ENCODE measurements around the gene PEF1. TPM values are rescaled to one million over a fixed set of nuclear protein-coding genes. Genes with fewer than 3 reads are reported as not detected.

PEF1 gene
- total RNA-seq, 2 donors from 2014 or later: 42.9 to 66.8 TPM

DNA sequence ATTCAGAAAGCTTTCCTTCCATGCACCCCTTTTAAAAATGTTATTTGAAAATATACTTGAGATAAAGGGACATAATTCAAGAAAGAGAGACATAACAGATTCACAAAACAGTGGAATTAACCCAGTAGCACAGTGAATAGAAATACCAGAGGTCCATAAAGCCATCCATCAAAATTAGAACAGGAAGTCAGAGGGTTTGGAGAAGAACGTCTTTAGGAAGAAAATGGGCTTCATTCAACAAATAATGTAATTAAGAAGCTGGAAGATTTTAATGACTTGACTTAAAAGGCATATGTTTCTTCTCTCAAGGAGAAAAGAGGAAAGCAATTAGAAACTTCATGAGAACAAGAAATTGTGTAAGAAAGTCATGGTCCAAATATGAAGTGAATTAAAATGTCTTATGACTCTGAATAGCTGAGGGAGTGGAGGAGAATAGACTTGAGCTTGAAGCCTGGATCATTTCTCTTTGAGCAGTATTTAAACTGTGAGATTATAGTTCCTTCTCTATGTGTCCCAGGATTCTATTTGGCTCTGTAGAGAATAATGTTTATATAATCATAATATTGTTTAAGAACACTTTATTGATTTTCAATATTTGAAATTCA, 35.1 kb downstream of the PEF1 start:
- Histone ChIP-seq H3K27ac (no peak overlapping the region), H3K27me3 (no peaks in the 10 kb centered on the region), H3K4me1 (no peaks in the 10 kb centered on the region), H3K36me3 (no peaks in the 10 kb centered on the region), H3K4me3 (no peak overlapping the region), H3K9me3 (no peaks in the 10 kb centered on the region)
- TF ChIP-seq CTCF (IDR thresholded peaks at IDR 0.05): no peak
- DNase-seq (ENCODE audit: low spot score): no peak

DNA sequence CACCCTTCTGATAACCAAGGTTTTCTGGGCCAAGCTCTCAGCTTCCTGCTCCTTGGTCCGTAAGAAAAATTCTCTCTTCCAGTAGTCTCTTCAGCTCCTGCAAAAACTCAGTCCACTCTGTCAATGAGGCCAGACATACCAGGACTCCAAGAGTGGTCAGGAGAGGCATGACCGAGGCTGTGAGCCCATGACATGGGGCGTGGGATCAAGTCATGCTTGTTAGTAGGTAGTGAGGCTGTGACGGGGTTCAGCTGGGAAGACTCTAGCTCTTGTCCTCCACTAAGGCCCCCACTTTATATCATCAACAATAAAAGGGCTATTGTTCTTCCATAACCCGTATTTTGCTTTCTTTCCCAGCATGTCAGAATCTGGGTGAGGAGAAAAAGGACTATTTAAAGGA, 37.3 kb downstream of the PEF1 start:
- Histone ChIP-seq H3K4me1 (no peaks in the 10 kb centered on the region), H3K9me3 (no peaks in the 10 kb centered on the region), H3K27me3 (no peaks in the 10 kb centered on the region), H3K36me3 (no peaks in the 10 kb centered on the region), H3K4me3 (no peak overlapping the region), H3K27ac (no peak overlapping the region)
- DNase-seq (ENCODE audit: low spot score): no peak
- no peak for TF ChIP-seq CTCF (IDR thresholded peaks at IDR 0.05)

GRCh38 chr1:31605908-31606427, 38.7 kb downstream of the PEF1 start:
- DNase-seq (ENCODE audit: low spot score): no peak
- H3K9me3 ChIP-seq: no peaks in the 10 kb centered on the region
- no peaks in the 10 kb centered on the region for H3K36me3 ChIP-seq
- no peaks in the 10 kb centered on the region for H3K27me3 ChIP-seq
- H3K27ac ChIP-seq: no peak overlapping the region
- no peak overlapping the region for H3K4me3 ChIP-seq
- H3K4me1 ChIP-seq: no peaks in the 10 kb centered on the region
- no peak for TF ChIP-seq CTCF (IDR thresholded peaks at IDR 0.05)

GRCh38 chr1:31602081-31602480, 42.6 kb downstream of the PEF1 start:
- no peaks in the 10 kb centered on the region for H3K36me3 ChIP-seq
- no peak for DNase-seq (ENCODE audit: low spot score)
- no peak for TF ChIP-seq CTCF (IDR thresholded peaks at IDR 0.05)
- H3K27ac ChIP-seq: no peak overlapping the region
- H3K4me1 ChIP-seq: no peaks in the 10 kb centered on the region
- H3K9me3 ChIP-seq: no peaks in the 10 kb centered on the region
- no peaks in the 10 kb centered on the region for H3K27me3 ChIP-seq
- no peak overlapping the region for H3K4me3 ChIP-seq

- TF ChIP-seq CTCF (IDR thresholded peaks at IDR 0.05): no peak
- H3K36me3 ChIP-seq: no peaks in the 10 kb centered on the region
- H3K4me1 ChIP-seq: no peaks in the 10 kb centered on the region
- no peak overlapping the region for H3K27ac ChIP-seq
- no peaks in the 10 kb centered on the region for H3K9me3 ChIP-seq
- no peak overlapping the region for H3K4me3 ChIP-seq
- no peaks in the 10 kb centered on the region for H3K27me3 ChIP-seq
- DNase-seq (ENCODE audit: low spot score): no peak
Measured at GRCh38 chr1:31600641-31601040, 44.0 kb downstream of the PEF1 start.

DNA sequence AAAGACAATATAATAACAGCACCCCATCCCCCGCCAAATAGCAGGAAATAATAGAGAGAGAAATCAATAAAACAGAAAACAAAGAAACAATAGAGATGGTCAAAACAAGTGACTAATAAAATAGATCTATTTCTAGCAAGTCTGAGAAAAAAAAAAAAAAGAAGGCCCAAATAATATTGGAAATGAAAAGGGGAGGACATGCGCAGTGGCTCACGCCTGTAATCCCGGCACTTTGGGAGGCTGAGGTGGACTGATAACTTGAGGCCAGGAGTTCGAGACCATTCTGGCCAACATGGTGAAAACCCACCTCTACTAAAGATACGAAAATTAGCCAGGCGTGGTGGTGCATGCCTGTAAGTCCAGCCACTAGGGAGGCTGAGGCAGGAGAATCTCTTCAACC, 45.7 kb downstream of the PEF1 start:
- Histone ChIP-seq H3K4me3 (no peak overlapping the region), H3K4me1 (no peaks in the 10 kb centered on the region), H3K27me3 (no peaks in the 10 kb centered on the region), H3K36me3 (no peaks in the 10 kb centered on the region), H3K27ac (no peak overlapping the region), H3K9me3 (no peaks in the 10 kb centered on the region)
- no peak for TF ChIP-seq CTCF (IDR thresholded peaks at IDR 0.05)
- DNase-seq (ENCODE audit: low spot score): no peak

Measured in right atrium auricular region (tissue), 2 donors.